Astrocyte of the cerebellum (primary cell): ENCODE results near the gene GDF2.

Experiments
- DNase-seq: peaks from one replicate; pipeline ENCODE4 v3.0.0-alpha.2; 2011; ENCODE audit warnings: low read depth
- H3K4me3 ChIP-seq: 2 replicates; pipeline ENCODE4 v1.5.1; 2011; ENCODE audit warnings: mild to moderate bottlenecking, low read depth, low read length, moderate library complexity
- CTCF ChIP-seq: IDR thresholded peaks from 2 replicates; pipeline ENCODE4 v1.5.1; 2012; ENCODE audit warnings: low read length, low read depth, moderate library complexity, mild to moderate bottlenecking; ENCODE audit errors: missing control alignments
- in situ Hi-C: cut with HindIII; loops from 2 replicates; pipeline ENCODE4 v1.10.0; 2017; ENCODE audit warnings: low sequenced_read_pairs

The GDF2 gene

DNA sequence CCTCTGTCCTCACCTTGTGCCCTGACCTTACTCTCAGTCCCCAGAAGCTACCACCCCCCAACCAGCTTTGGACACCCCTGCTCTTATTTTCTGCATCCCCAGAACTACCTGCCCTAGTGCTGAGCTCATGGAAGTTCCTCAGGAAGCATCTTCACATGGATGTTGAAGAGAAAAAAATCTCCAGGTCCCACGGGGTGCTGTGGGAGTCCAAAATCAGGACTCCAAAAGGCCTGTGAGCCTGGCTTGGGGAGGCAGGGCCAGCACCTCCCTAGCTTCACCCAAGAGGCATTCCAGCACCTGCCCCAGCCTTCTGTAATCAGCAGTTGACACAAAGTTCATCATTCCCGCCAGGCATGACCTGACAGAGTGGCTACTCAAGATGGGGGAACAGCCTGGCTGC is 43.0 kb upstream of the GDF2 start:
- DNase-seq: no peak
- no peak overlapping the region for H3K4me3 ChIP-seq
- in situ Hi-C loops: loop anchor here (25.0 kb wide), 1 partner anchor 242 kb away; no protein-coding TSS in a partner anchor
- TF ChIP-seq CTCF: no peak

GRCh38 chr10:47282005-47282656 is 40.1 kb upstream of the GDF2 start:
- H3K4me3 ChIP-seq: no peak overlapping the region
- in situ Hi-C loops: loop anchor here (25.0 kb wide), 1 partner anchor 245 kb away; no protein-coding TSS in a partner anchor
- DNase-seq: no peak
- TF ChIP-seq CTCF: no peak

DNA sequence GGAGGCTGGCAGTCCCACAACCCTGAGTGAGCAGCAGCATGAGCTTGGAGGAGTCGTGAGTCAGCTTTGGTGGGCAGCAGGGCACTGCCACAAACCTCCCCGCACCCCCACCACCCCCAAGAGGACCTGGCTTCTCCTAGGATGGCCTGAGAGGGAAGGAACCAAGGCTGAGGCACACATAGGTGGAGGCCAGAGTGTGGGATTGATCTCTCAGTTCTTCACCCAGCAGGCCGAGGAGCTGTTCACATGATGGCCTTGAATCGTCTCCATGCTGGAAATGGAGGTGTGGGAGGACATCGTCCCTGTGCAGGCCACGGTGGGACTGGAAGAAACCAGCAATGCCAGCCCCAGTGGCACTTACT is 39.6 kb upstream of the GDF2 start:
- no peak overlapping the region for H3K4me3 ChIP-seq
- in situ Hi-C loops: loop anchor here (25.0 kb wide), 1 partner anchor 245 kb away; no protein-coding TSS in a partner anchor
- no peak for DNase-seq
- no peak for TF ChIP-seq CTCF

- in situ Hi-C loops: loop anchor here (25.0 kb wide), 1 partner anchor 246 kb away; no protein-coding TSS in a partner anchor
- H3K4me3 ChIP-seq: no peak overlapping the region
- DNase-seq: no peak
- TF ChIP-seq CTCF: no peak
Measured at GRCh38 chr10:47283101-47283630, 39.1 kb upstream of the GDF2 start.

- no peak overlapping the region for H3K4me3 ChIP-seq
- DNase-seq: no peak
- TF ChIP-seq CTCF: no peak
- in situ Hi-C loops: loop anchor here (25.0 kb wide), 1 partner anchor 247 kb away; no protein-coding TSS in a partner anchor
Measured at GRCh38 chr10:47283848-47284247, 38.4 kb upstream of the GDF2 start.

DNA sequence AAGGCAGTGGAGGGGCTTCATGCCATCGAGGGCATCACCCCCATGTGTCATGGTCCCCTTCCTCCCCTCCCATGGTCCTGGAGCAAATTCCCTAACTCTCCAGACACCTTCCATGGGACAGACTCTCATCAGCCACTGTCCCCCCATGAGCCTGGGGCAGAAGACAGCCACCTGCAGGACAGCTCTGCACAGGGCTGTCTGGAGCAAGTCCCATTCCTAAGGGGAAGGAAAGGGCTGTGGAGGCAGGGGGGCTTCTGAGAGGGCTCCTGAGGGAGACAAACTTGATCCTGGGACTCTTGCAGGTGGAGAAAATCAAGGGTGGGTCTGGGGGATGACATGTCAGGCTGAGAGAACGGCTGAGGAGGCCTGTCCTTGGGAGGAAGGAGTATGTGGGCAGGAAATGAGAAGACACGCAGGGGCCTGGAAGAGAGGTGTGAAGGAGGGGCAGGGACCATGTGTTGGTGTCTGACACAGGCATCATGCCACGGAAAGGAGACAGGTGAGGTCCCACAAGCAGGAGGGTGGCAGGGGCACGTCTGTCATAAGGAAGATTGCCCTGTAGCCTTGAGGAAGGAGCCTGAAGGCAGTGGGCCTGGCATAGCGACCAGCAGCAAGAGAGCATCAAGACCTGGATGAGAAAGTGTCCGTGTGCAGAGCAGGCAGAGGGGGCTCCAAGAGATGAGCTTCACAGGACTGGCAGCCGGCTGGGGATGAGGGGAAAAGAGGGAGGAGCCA is 36.7 kb upstream of the GDF2 start:
- no peak overlapping the region for H3K4me3 ChIP-seq
- in situ Hi-C loops: loop anchor here (25.0 kb wide), 1 partner anchor 248 kb away; no protein-coding TSS in a partner anchor
- no peak for TF ChIP-seq CTCF
- no peak for DNase-seq
